Measurements from ENCODE around the gene HOXB8.

Gene HOXB8

DNA sequence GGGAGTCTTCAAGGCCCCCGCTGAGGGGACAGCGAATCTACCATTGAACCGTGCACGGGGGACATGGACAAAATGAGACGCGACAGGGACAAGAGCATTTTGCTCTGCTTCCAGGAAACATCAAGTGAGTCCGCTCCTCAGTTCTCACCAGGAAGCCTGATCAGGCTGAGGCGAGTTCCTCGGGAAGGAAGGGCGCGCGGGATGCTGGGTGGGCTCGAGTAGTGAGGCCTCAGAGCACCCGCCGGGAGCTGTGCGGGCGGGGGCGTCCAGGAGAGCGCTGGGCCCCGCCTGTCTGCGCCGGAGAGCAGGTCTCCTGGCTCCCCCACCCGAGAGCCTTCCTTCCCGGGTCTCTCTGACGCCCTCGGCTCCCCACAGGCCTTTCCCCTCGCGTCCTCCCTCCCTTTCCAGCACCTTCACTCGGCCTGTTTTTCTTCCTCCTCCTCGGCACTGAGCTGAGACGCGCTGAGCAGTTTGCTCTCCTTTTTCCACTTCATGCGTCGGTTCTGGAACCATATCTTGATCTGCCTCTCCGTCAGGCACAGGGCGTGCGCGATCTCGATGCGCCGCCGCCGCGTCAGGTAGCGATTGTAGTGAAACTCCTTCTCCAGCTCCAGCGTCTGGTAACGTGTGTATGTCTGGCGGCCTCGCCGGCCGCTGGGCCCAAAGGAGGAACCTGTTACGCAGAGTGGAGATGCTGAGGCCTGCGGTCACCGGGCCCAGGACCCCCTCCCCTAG lies 18.9 kb downstream of the HOXB8 start:
- DNase-seq (ENCODE audit: low spot score) = no peak

DNA sequence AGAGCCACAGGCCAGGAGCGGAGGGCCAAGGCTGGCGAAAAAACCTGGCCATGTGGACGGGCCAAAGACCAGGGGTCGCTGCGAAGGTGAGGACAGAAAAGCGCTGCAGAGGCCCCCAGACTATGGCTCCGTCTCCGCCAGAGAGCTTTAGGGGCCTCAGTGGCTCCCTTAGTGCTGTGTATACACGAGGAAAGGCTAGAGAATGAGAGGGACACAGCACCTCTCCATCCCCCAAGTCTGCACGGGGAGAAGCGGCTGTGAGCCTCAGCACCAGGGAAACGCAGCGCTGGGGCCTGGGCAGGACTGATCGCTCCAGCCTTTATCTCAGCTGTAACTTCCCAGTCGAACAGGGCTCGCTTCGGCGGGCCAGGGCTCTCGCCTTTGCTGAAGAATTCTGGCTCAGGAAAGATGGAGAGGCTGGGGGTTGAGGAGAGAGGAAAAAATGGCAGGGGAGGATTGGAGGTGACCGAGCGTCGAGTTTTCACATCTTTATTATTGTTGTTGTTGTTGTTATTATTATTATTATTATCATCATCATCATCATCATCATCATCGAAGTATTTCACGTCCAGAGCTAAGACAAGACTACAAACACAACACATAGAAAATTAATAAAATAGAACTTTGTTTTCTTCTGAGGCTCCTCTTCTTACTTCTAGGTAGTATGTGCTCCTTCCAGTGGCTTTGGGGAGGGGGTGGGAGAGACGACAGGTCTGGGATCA lies 19.7 kb downstream of the HOXB8 start:
- DNase-seq (ENCODE audit: low spot score) = no peak

DNA sequence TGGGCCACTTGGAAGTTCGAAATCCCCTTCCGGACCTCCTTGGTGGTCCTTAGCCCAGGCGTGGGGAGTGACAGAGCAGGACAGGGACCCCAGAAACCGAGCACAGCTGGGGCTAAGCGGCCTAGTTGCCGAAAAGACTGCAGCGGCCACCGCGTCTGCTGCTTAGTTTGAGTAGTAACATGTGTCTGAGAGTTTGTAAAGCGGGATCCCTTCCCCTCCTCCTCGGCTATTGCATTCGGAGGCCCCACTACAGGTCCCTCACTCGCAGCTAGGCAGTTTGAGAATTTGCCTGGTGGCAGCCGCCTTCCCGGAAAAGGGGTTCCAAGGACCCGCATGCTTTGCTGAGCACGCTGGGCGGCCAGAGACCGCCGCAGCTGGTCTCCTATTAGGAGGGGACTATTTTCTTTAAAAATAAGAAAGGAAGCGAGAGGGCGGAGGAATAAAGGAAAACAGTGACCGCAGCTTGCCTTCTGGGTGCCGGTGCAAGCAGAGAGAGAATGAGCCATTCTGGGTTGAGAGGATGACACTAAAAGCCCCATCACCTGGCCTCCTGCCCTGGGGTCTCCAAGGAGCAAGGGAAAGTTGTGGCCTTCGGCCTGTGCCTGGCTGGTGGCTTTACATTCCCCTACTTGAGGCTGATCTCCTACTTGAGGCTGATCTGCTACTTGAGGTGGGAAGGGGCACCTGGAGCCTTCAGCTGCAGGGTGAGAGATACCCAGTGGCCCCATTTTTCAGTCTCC lies 20.4 kb downstream of the HOXB8 start:
- no peak for DNase-seq (ENCODE audit: low spot score)

DNA sequence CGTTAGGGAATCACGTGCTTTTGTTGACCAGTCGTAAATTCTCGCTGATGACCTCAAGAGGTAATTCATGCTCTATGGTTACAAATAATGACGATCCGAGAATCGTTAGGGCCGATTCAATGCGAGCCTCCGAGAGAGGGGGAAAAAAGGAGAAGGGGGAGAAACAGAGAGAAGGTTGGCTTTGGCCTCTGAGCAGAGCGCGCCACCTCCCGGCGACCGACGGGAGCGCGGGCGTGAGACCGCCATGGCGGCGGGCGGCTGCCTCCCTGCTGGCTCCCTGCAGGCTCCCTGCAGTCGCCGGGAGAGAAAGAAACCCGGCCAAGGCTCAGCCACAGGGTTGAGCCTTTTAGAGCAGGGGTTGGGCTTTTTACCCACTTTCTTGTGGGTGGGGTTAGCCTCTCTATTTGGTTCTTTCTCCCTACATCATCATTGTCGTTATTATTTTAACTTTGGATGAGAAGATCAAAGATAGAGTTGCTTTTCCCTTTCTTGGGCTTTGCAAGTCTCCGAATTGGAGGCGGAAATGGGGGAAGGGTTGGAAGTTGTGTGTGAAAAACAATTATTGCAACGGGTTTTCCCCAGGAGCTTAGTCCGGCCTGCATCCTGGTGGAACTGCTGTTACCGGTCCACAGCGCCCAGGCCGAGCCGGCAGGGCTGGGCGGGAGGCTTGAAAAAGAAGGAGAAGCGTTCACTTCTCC lies 21.1 kb downstream of the HOXB8 start:
- DNase-seq (ENCODE audit: low spot score) = no peak

DNA sequence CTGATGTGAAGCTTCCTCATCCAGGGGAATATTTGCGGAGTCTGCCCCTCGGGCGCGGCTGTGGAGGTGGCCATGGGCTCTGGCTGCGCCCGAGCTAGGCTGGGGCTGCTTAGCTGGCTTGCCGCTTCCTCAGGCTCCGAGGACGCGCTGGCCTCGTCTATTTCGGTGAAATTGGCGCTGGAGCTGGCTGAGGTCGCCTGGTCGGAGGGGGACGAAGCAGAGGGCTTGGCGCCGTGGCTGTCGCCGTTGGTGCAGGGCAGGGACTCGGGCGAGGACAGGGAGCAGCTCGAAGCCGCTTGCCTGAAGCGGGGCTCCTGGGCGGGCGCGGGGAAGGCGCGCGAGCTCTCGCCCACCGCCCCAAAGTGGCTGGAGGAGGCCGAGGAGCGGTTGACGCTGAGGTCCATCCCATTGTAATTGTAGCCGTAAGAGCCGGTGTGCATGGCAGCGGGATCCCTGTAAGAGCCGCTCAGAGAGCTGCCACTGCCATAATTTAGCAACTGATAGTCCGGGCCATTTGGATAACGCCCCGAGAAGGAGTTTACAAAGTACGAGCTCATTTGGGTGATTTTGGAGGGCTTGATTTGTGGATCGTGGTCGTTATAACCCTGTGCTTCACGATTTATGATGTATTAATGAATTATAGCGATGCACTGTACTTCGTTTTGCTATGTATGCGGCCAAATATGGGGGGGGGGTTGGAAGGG lies 21.8 kb downstream of the HOXB8 start, which contains the start of gene HOXB5:
Gene HOXB5 (minus strand): TSS at position 654 of the 704 bp plus-strand sequence. CDS start 97 bp downstream, at position 557.
- DNase-seq (ENCODE audit: low spot score) = no peak

DNA sequence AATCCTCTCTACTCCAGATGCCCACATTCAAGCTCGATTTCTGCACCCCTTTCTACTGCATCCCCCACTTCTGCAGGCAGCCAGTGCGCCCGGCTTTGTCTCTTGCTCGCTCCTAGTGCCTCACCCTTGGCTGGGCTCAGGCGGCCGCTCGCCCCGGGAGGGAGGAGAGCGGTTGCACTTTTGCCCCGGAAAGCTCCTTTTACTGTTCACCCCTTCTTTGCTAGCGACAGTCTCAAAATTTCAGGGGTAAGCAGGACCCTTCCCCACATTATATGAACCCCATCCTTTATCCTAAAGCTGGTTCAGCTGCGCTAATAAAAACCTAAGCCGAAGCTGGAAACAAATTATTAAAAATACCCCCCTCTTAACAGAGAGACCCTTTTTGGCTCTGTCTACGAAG lies 22.5 kb downstream of the HOXB8 start:
- no peak for DNase-seq (ENCODE audit: low spot score)

DNA sequence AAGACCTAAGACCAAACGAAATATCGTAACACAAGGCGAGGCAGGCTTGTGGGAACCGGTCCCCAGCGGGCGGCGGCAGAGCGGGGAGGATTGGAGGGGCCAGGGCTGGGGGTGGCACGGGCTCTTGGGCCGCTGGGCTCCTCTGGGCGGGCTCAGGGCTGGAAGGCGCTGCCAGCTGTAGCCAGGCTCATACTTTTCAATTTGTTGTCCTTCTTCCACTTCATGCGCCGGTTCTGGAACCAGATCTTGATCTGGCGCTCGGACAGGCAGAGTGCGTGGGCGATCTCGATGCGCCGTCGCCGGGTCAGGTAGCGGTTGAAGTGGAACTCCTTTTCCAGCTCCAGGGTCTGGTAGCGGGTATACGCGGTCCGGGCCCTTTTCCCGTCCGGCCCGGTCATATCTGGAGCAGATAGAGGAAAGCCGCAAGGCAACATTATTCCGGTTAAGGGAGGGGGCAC lies 23.0 kb downstream of the HOXB8 start:
- no peak for DNase-seq (ENCODE audit: low spot score)

DNA sequence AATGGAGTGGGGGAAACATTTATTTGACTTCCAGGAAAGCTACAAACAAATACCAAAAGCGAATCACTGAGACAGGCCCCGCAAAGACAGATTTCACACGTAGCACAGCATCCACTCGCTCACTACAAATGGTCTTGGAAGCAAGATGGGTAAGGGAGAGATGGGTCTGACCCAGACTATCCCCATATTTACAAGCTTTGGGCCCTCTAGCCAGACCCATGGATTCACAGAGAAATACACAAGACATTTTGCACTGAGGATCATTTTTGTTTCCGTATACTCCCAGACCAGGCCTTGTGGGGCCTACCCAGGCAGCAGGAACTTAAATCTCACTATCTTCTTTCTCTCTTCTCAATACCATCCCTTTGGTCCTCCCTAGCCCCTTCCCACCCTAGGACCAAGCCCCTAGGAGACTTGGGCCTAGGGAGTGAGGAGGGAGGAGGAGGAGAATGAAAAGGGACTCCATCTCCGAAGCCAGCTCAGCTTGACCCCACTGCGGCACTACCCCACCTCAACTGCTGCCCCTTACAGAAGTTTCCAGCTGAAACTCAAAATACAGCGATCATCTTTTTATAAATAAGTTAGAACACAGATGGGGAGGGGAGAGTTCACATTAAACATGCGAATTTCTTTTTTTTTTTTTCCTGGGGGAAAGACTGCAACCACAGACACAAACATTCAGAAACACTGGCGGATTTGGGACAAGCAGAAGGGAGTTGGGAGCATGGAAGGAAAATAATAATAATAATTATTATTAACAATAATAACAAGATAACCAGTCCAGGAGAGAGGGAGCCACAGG lies 23.6 kb downstream of the HOXB8 start:
- no peak for DNase-seq (ENCODE audit: low spot score)

DNA sequence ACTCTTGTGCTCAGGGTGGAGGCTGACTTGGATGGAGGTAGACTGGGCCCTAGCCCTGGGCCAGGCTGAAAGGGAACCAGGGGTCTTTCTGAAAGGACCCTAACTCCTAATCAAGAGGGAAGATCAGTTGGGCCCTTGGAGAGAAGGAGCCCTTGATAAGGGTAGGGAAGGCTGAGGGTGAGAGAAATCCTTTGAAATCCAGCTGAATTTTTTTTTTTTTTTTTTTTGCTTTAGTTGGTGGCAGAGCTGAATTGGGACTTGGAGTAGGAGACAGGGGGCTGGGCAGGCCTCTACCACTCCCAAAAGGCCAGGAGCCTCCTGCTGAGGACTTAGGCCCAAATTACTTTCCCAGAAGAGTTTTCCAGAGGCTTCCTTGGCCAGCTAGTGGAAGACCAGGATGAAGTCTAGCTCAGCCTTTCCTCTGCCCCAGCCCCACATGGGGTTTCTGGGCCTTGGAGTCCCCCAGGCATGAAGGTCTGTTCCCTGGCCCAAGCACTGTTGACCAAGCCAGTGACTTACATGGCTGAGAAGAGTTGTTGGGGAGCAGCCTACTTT lies 24.4 kb downstream of the HOXB8 start:
- no peak for DNase-seq (ENCODE audit: low spot score)

DNA sequence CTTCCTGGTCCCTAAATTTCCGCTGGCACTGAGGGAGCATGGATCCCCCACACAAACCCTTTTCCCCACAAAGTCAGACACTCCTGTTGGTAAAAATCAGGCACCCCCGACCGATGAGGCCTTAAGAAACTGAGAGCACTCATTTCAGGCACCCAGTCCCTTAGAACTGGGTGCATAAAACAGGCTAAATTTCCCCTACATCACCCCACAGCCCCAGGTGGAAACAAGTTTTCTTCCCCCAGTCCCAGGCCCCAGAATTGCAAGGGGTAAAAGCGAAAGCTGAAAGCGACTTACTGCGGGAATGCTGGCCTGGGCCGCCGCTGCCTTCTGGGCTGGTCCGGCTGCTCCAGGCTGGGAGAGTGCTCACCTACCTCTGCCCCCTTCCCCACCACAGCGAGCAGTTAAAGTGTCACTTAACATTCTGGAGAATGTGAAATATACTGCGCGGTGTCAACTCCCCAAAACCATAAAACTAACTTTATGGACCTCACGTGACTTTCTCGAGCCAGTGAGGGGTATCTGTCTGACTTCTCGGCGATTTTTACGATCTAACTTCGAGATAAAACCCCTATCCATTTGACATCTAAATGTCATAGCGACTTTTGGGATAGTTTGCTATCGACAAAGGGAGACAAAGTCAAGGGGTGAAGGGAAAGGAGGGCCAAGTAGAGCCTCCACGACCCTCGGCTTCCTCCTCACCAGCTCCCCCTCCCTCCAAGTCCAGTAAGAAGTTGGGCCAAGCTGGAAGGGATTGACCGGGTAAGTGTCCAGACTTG lies 25.1 kb downstream of the HOXB8 start, which contains the start of gene HOXB3:
Gene HOXB3 (minus strand): TSS at position 411 of the 776 bp plus-strand sequence. CDS start 37,767 bp downstream, outside the sequence.
- DNase-seq (ENCODE audit: low spot score) = peak; percentile 77

DNA sequence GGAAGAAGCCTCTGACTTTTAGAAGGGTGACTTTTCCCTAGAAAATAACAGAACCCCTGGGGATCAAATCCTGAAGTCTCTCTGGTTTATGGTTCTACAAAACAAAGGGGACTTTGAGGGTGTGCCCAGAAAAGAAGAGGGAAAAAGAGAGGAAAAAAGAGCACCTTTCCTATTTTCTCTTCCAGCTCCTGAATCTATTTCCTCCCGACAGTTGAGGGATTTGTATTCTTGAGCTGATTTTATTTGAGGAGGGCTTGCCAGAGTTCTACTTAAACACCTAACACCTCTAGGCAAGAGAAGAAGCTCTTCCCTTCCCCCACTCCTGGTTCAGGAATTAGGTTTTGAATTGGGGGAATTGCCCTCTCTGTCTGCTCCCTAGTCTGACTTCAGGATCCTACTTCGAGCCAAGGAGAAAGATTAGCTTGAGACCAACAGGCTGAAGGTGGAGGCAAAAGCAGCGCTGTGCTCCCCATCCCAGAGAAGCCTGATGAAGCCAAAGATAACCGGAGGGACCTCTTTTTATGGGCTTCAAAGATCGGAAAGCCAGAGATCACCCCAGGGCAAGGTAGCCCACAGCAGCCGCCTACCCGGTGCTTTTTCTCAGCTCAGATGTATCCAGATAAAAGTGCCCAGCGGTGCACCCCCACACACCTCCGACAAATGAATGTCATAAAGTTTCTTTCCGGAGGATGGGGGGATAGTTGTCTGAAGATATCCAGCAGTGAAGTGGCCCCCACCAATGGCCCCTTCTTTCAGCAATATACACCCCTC lies 25.8 kb downstream of the HOXB8 start:
- DNase-seq (ENCODE audit: low spot score) = no peak

DNA sequence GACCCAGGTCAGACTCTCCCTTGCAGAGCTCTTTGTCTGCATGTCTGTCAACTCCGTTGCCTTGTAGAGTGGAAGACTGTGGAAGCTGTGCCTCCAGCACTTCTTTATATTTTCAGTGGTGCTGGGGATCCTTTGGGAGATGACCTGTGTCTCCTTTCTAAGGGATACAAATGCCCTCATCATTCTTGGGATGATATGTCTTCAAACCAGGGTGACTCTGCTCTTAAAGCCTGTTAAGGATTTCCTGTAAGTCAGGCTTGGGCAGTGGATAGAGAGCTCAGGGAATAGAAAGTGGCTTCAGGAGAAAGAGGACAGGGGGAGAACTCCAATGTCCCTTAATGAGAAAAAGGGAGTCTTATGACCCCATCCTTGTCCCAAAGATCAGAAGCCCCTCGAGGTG lies 26.6 kb downstream of the HOXB8 start:
- DNase-seq (ENCODE audit: low spot score) = no peak

DNA sequence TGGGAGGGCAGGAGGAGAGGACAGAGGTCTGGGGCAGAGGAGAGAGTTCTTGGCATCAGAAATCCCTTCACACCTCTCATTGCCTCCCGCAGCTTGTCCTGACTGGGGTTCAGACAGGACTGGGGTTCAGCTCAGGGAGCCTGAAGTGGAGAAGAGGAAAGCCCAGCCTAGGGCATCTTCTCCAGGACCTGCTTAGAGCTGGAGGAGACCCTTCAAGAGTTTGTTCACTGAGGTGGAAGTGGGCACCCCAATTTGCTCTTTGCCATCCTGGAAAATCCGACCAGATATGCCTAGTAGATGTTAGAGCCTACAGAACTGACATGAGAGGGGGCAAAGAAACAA lies 27.0 kb downstream of the HOXB8 start:
- no peak for DNase-seq (ENCODE audit: low spot score)

DNA sequence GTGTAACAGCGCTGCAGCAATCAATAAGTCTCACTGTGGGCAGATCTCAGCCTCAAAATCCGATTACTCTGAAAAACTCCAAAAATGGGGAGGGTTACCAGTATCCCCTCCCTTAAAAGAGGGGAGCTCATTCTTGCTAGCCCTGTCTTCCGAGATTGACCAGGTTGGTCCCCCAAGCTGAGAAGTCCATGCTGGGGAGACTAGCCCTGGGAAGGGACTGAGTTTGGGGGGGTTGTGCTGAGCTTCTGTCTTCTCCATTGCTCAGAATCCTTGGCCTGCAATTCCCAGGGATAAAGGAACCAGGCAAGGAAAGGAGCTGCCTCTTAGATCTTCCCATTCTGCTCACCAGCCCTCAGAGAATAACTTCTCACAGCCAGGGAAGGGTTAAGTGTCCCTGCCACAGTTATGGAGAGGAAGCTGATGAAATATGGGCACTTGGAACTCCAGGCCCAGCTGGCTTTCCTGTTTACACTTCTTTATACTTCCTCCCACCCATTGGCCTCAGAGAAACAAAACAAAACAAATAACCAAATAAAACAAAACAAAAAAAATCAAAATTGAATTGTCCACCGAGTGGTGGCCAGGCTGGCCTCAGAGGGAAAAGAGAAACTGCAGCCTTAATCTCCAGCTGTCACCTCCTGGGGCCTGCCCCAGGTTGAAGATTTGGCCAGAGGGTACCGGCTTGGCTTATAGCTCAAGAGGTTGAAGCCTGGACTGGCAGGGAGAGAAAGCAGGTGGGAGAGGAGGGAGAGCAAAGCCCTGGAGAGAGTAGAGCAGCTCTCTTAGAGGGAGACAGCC lies 27.6 kb downstream of the HOXB8 start:
- no peak for DNase-seq (ENCODE audit: low spot score)

DNA sequence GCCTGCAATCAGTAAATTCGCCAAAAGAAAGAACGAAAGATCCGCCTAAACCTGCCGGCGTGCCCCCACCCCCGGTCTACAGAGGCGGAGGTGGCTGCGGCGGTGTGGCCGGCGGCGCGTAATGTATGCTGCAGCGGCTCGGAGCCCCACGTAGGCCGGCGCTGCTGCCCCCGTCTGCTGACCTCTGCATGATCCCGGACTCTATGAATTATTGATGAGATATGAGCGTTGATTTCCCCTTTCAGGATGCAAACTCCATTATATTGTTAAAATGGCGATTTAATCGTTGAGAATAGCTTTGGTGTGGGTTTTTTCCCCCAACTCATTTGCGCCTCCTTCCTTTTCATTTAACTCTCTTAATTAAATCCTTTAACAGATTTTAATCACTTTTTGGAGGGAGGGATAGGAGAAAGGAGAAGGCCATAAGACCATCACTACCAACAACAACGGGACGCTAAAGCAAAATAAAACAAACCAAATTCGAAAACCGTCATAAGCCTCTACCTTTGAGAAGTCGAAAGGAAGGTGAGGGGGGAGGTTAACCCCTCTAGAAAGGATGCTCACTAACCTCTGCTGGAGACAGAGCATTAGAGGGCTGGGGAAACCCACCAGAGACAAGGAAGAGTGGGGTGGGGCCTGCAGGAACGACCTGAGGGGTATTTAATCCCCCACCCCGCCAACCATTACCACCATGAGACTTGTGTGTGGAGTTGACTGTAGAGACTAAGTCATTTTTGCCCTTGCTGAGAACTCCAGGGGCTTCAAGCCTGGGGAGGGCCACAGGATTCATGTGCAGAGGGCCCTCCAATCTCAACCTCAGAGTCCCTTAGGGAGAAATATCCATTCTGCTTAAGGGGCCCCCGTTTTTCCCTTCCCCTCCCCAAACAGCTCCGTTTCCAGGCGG lies 28.5 kb downstream of the HOXB8 start:
- DNase-seq (ENCODE audit: low spot score) = no peak

DNA sequence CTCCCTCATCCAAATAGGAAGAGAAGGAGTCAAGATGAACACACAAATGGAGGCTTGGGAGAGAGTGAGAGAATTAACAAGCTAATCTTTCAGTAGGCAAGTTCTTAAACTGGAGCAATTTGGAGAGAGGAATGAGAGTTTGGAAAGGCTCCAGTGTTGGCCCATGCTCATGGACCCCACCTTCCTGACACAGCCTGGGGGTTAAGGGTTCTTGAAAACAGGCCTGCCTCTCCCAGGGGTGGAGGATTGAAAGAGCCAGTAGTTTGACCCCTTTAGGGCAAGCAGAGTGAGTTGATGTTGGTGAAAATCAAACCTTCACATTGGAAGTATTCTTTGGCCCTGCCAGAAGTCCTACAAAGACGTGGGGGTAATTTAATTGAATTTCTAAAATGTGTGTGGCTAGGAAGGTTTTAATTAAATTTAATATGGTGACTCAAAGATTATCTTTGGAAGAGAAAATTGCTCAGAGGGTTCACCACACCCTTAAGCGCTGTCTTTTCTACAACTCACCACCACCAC lies 30.8 kb downstream of the HOXB8 start:
- no peak for DNase-seq (ENCODE audit: low spot score)

All from LoVo (cell line).